ENCODE measurements around the gene VDR.

VDR gene

GRCh38 chr12:47825173-47825639 is 79.6 kb downstream of the VDR start:
- Histone ChIP-seq H3K4me3 (ENCODE audit: low read length in 2 of 2) (peak overlapping the region in 1 of 2 donors; percentile 52), H3K4me1 (ENCODE audit: control insufficient read depth, insufficient read depth, low read length) (peaks cover 73% of the 10 kb centered on the region), H3K27ac (ENCODE audit: low read length) (peak overlapping the region; percentile 98), H3K9me3 (ENCODE audit: control insufficient read depth in 2 of 2, low read length in 2 of 2) (no peaks in the 10 kb centered on the region), H3K9ac (ENCODE audit: low read length in 2 of 2) (peak overlapping the region; percentile 30 to 47), H3K27me3 (ENCODE audit: control insufficient read depth in 1 of 2, insufficient read depth in 2 of 2, low read length in 2 of 2) (no peaks in the 10 kb centered on the region), H3K36me3 (ENCODE audit: control insufficient read depth in 2 of 2, insufficient read depth in 2 of 2, low read length in 2 of 2) (no peaks in the 10 kb centered on the region)

GRCh38 chr12:47824635-47825034 is 80.2 kb downstream of the VDR start:
- H3K27ac ChIP-seq (ENCODE audit: low read length) = peak overlapping the region; percentile 98
- H3K4me3 ChIP-seq (ENCODE audit: low read length in 2 of 2) = no peak overlapping the region
- no peaks in the 10 kb centered on the region for H3K36me3 ChIP-seq (ENCODE audit: control insufficient read depth in 2 of 2, insufficient read depth in 2 of 2, low read length in 2 of 2)
- no peaks in the 10 kb centered on the region for H3K9me3 ChIP-seq (ENCODE audit: control insufficient read depth in 2 of 2, low read length in 2 of 2)
- H3K27me3 ChIP-seq (ENCODE audit: control insufficient read depth in 1 of 2, insufficient read depth in 2 of 2, low read length in 2 of 2) = no peaks in the 10 kb centered on the region
- H3K4me1 ChIP-seq (ENCODE audit: control insufficient read depth, insufficient read depth, low read length) = peaks cover 74% of the 10 kb centered on the region
- peak overlapping the region in 1 of 2 donors; percentile 30 for H3K9ac ChIP-seq (ENCODE audit: low read length in 2 of 2)

GRCh38 chr12:47824198-47824597 is 80.6 kb downstream of the VDR start:
- no peaks in the 10 kb centered on the region for H3K36me3 ChIP-seq (ENCODE audit: control insufficient read depth in 2 of 2, insufficient read depth in 2 of 2, low read length in 2 of 2)
- no peaks in the 10 kb centered on the region for H3K27me3 ChIP-seq (ENCODE audit: control insufficient read depth in 1 of 2, insufficient read depth in 2 of 2, low read length in 2 of 2)
- H3K4me1 ChIP-seq (ENCODE audit: control insufficient read depth, insufficient read depth, low read length) = peaks cover 70% of the 10 kb centered on the region
- peak overlapping the region; percentile 98 for H3K27ac ChIP-seq (ENCODE audit: low read length)
- H3K4me3 ChIP-seq (ENCODE audit: low read length in 2 of 2) = no peak overlapping the region
- H3K9me3 ChIP-seq (ENCODE audit: control insufficient read depth in 2 of 2, low read length in 2 of 2) = no peaks in the 10 kb centered on the region
- no peak overlapping the region for H3K9ac ChIP-seq (ENCODE audit: low read length in 2 of 2)

- Histone ChIP-seq H3K36me3 (ENCODE audit: control insufficient read depth in 2 of 2, insufficient read depth in 2 of 2, low read length in 2 of 2) (no peaks in the 10 kb centered on the region), H3K27me3 (ENCODE audit: control insufficient read depth in 1 of 2, insufficient read depth in 2 of 2, low read length in 2 of 2) (no peaks in the 10 kb centered on the region), H3K9ac (ENCODE audit: low read length in 2 of 2) (no peak overlapping the region), H3K4me1 (ENCODE audit: control insufficient read depth, insufficient read depth, low read length) (peaks cover 70% of the 10 kb centered on the region), H3K27ac (ENCODE audit: low read length) (peak overlapping the region; percentile 98), H3K9me3 (ENCODE audit: control insufficient read depth in 2 of 2, low read length in 2 of 2) (no peaks in the 10 kb centered on the region), H3K4me3 (ENCODE audit: low read length in 2 of 2) (no peak overlapping the region)
Measured at GRCh38 chr12:47823422-47824086, 81.2 kb downstream of the VDR start.

- peaks cover 70% of the 10 kb centered on the region for H3K4me1 ChIP-seq (ENCODE audit: control insufficient read depth, insufficient read depth, low read length)
- peak overlapping the region; percentile 98 for H3K27ac ChIP-seq (ENCODE audit: low read length)
- H3K4me3 ChIP-seq (ENCODE audit: low read length in 2 of 2) = no peak overlapping the region
- peak overlapping the region in 1 of 2 donors; percentile 36 for H3K9ac ChIP-seq (ENCODE audit: low read length in 2 of 2)
- H3K9me3 ChIP-seq (ENCODE audit: control insufficient read depth in 2 of 2, low read length in 2 of 2) = no peaks in the 10 kb centered on the region
- no peaks in the 10 kb centered on the region for H3K36me3 ChIP-seq (ENCODE audit: control insufficient read depth in 2 of 2, insufficient read depth in 2 of 2, low read length in 2 of 2)
- no peaks in the 10 kb centered on the region for H3K27me3 ChIP-seq (ENCODE audit: control insufficient read depth in 1 of 2, insufficient read depth in 2 of 2, low read length in 2 of 2)
Measured at GRCh38 chr12:47822863-47823262, 81.9 kb downstream of the VDR start.

GRCh38 chr12:47822401-47822800 is 82.4 kb downstream of the VDR start:
- peaks cover 73% of the 10 kb centered on the region for H3K4me1 ChIP-seq (ENCODE audit: control insufficient read depth, insufficient read depth, low read length)
- no peaks in the 10 kb centered on the region for H3K36me3 ChIP-seq (ENCODE audit: control insufficient read depth in 2 of 2, insufficient read depth in 2 of 2, low read length in 2 of 2)
- no peaks in the 10 kb centered on the region for H3K27me3 ChIP-seq (ENCODE audit: control insufficient read depth in 1 of 2, insufficient read depth in 2 of 2, low read length in 2 of 2)
- H3K4me3 ChIP-seq (ENCODE audit: low read length in 2 of 2) = no peak overlapping the region
- H3K9ac ChIP-seq (ENCODE audit: low read length in 2 of 2) = peak overlapping the region in 1 of 2 donors; percentile 36
- peak overlapping the region; percentile 98 for H3K27ac ChIP-seq (ENCODE audit: low read length)
- H3K9me3 ChIP-seq (ENCODE audit: control insufficient read depth in 2 of 2, low read length in 2 of 2) = no peaks in the 10 kb centered on the region

- Histone ChIP-seq H3K27ac (ENCODE audit: low read length) (peak overlapping the region; percentile 98), H3K9me3 (ENCODE audit: control insufficient read depth in 2 of 2, low read length in 2 of 2) (no peaks in the 10 kb centered on the region), H3K4me3 (ENCODE audit: low read length in 2 of 2) (peak overlapping the region in 1 of 2 donors; percentile 93), H3K9ac (ENCODE audit: low read length in 2 of 2) (peak overlapping the region; percentile 84 to 99), H3K4me1 (ENCODE audit: control insufficient read depth, insufficient read depth, low read length) (peaks cover 77% of the 10 kb centered on the region), H3K36me3 (ENCODE audit: control insufficient read depth in 2 of 2, insufficient read depth in 2 of 2, low read length in 2 of 2) (no peaks in the 10 kb centered on the region), H3K27me3 (ENCODE audit: control insufficient read depth in 1 of 2, insufficient read depth in 2 of 2, low read length in 2 of 2) (no peaks in the 10 kb centered on the region)
Measured at GRCh38 chr12:47821346-47821706, 83.5 kb downstream of the VDR start.

GRCh38 chr12:47820631-47821345 is 84.0 kb downstream of the VDR start:
- H3K4me1 ChIP-seq (ENCODE audit: control insufficient read depth, insufficient read depth, low read length) = peaks cover 78% of the 10 kb centered on the region
- H3K27ac ChIP-seq (ENCODE audit: low read length) = peak overlapping the region; percentile 98
- peak overlapping the region; percentile 92 to 99 for H3K9ac ChIP-seq (ENCODE audit: low read length in 2 of 2)
- no peaks in the 10 kb centered on the region for H3K36me3 ChIP-seq (ENCODE audit: control insufficient read depth in 2 of 2, insufficient read depth in 2 of 2, low read length in 2 of 2)
- no peaks in the 10 kb centered on the region for H3K9me3 ChIP-seq (ENCODE audit: control insufficient read depth in 2 of 2, low read length in 2 of 2)
- no peaks in the 10 kb centered on the region for H3K27me3 ChIP-seq (ENCODE audit: control insufficient read depth in 1 of 2, insufficient read depth in 2 of 2, low read length in 2 of 2)
- H3K4me3 ChIP-seq (ENCODE audit: low read length in 2 of 2) = peak overlapping the region; percentile 91 to 93

- H3K4me1 ChIP-seq (ENCODE audit: control insufficient read depth, insufficient read depth, low read length) = peaks cover 77% of the 10 kb centered on the region
- H3K27ac ChIP-seq (ENCODE audit: low read length) = peak within 1 kb of the TSS; percentile 98
- peak within 1 kb of the TSS; percentile 92 to 99 for H3K9ac ChIP-seq (ENCODE audit: low read length in 2 of 2)
- peak within 1 kb of the TSS; percentile 91 to 93 for H3K4me3 ChIP-seq (ENCODE audit: low read length in 2 of 2)
- H3K9me3 ChIP-seq (ENCODE audit: control insufficient read depth in 2 of 2, low read length in 2 of 2) = no peaks in the 10 kb centered on the region
- no peaks in the 10 kb centered on the region for H3K36me3 ChIP-seq (ENCODE audit: control insufficient read depth in 2 of 2, insufficient read depth in 2 of 2, low read length in 2 of 2)
- H3K27me3 ChIP-seq (ENCODE audit: control insufficient read depth in 1 of 2, insufficient read depth in 2 of 2, low read length in 2 of 2) = no peaks in the 10 kb centered on the region
Measured at GRCh38 chr12:47819896-47820630, 84.7 kb downstream of the VDR start, which contains the start of gene HDAC7. HDAC7 (minus strand) TSS chr12:47819903; CDS start chr12:47819785, 118 bp downstream.

- peaks cover 77% of the 10 kb centered on the region for H3K4me1 ChIP-seq (ENCODE audit: control insufficient read depth, insufficient read depth, low read length)
- peak overlapping the region; percentile 70 to 93 for H3K4me3 ChIP-seq (ENCODE audit: low read length in 2 of 2)
- peak overlapping the region; percentile 86 to 99 for H3K9ac ChIP-seq (ENCODE audit: low read length in 2 of 2)
- H3K27ac ChIP-seq (ENCODE audit: low read length) = peak overlapping the region; percentile 98
- no peaks in the 10 kb centered on the region for H3K36me3 ChIP-seq (ENCODE audit: control insufficient read depth in 2 of 2, insufficient read depth in 2 of 2, low read length in 2 of 2)
- no peaks in the 10 kb centered on the region for H3K27me3 ChIP-seq (ENCODE audit: control insufficient read depth in 1 of 2, insufficient read depth in 2 of 2, low read length in 2 of 2)
- H3K9me3 ChIP-seq (ENCODE audit: control insufficient read depth in 2 of 2, low read length in 2 of 2) = no peaks in the 10 kb centered on the region
Measured at GRCh38 chr12:47819138-47819895, 85.5 kb downstream of the VDR start.
